GM18502 (cell line): ENCODE measurements around the gene CHN2.

Experiments used
- ATAC-seq: cut with Tn5 transposase; IDR thresholded peaks from one replicate; pipeline ENCODE4 v1.9.1; 2021; ENCODE audit warnings: mild to moderate bottlenecking; ENCODE audit not compliant: unreplicated experiment, poor library complexity

CHN2 gene

GRCh38 chr7:29480451-29480850 lies 285.9 kb downstream of the CHN2 start:
- no peak for ATAC-seq

GRCh38 chr7:29480934-29481651 lies 286.5 kb downstream of the CHN2 start:
- ATAC-seq = no peak

GRCh38 chr7:29482056-29482455 lies 287.5 kb downstream of the CHN2 start:
- ATAC-seq = no peak

GRCh38 chr7:29483219-29484104 lies 288.9 kb downstream of the CHN2 start:
- no peak for ATAC-seq

- ATAC-seq = no peak
Measured at GRCh38 chr7:29484280-29484679, 289.7 kb downstream of the CHN2 start.

GRCh38 chr7:29485339-29486190 lies 291.0 kb downstream of the CHN2 start:
- ATAC-seq = no peak

GRCh38 chr7:29486191-29486700 lies 291.7 kb downstream of the CHN2 start:
- no peak for ATAC-seq

GRCh38 chr7:29487424-29487823 lies 292.8 kb downstream of the CHN2 start:
- no peak for ATAC-seq

- ATAC-seq = no peak
Measured at GRCh38 chr7:29488203-29488970, 293.8 kb downstream of the CHN2 start.

- ATAC-seq = no peak
Measured at GRCh38 chr7:29488977-29489376, 294.4 kb downstream of the CHN2 start.

GRCh38 chr7:29490094-29490607 lies 295.6 kb downstream of the CHN2 start:
- ATAC-seq = no peak

- no peak for ATAC-seq
Measured at GRCh38 chr7:29494350-29494749, 299.8 kb downstream of the CHN2 start.

- no peak for ATAC-seq
Measured at GRCh38 chr7:29495653-29496052, 301.1 kb downstream of the CHN2 start.

- no peak for ATAC-seq
Measured at GRCh38 chr7:29496355-29497020, 301.9 kb downstream of the CHN2 start.

GRCh38 chr7:29499932-29500331 lies 305.4 kb downstream of the CHN2 start:
- ATAC-seq = no peak

GRCh38 chr7:29500719-29501118 lies 306.1 kb downstream of the CHN2 start:
- ATAC-seq = no peak

- ATAC-seq = no peak
Measured at GRCh38 chr7:29502133-29502532, 307.6 kb downstream of the CHN2 start.

- no peak for ATAC-seq
Measured at GRCh38 chr7:29505931-29506330, 311.4 kb downstream of the CHN2 start.

- ATAC-seq = no peak
Measured at GRCh38 chr7:29508608-29509007, 314.0 kb downstream of the CHN2 start.
